PFSK-1 (cell line): ENCODE results near the gene STK32B.
A peak's percentile ranks its signal among the peaks of the same experiment; 100 is the strongest.

Source experiments
- POLR2AphosphoS5 ChIP-seq: IDR thresholded peaks from 2 replicates; pipeline ENCODE4 v1.6.1; 2012; ENCODE audit warnings: low read depth, mild to moderate bottlenecking, control low read depth, low read length, moderate library complexity
- SIN3A ChIP-seq: IDR thresholded peaks from 2 replicates; pipeline ENCODE4 v1.6.1; 2012; ENCODE audit warnings: mild to moderate bottlenecking, low read length, moderate library complexity, borderline replicate concordance; ENCODE audit not compliant: insufficient read depth
- TAF1 ChIP-seq: IDR thresholded peaks from 2 replicates; pipeline ENCODE4 v1.6.1; 2012; ENCODE audit warnings: low read length, control low read depth, borderline replicate concordance; ENCODE audit not compliant: insufficient read depth
- TF ChIP-seq, protein P1 (sequence below), 2 experiments: IDR thresholded peaks; 2 replicates each; pipeline versions ENCODE4 v1.6.1 to v1.8.0; 2011 to 2012; ENCODE audit warnings: low read depth in 2 of 2, low read length in 2 of 2, control low read depth in 1 of 2, inconsistent platforms in 1 of 2, mild to moderate bottlenecking in 1 of 2, moderate library complexity in 1 of 2; ENCODE audit not compliant: insufficient read depth in 1 of 2

DNA sequence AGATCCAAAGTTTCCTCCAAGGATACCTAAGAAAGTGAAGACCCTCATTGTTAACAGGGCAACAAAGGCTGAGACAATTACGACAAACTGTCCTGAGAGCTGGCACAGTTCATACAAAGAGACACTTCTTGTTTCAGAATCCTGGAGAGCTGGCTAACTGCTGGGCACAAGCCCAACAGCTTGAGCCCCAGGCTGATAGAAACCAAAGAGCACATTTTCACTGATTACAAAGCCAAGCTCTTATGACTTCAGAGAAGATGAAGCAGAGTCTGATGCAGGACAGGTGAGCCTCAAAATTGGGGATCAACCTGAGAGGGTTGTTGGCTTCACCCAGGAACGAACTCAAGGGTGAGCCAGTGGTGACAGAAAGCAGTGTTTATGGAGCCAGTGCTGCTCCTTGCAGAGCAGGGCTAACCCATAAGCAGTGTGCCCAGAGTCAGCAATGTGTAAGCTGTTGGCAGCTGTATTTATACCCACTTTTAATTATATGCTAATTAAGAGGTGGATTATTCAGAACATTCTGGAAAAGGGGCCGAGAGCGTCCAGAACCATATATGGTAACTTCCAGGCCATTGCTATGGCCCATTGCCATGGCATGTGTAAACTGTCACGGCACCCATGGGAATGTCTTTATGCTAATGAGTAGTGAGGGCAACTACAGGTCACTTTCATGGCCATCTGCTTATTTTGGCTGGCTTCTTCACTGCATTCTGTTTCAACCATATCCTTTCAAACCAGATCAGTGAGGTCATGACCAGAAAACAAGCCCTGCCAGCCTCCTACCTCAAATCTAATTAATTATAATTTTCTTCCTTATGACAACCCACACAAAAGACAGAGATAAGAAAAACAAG lies 473.4 kb downstream of the STK32B start:
- TF ChIP-seq POLR2AphosphoS5 (no peak), TAF1 (no peak), SIN3A (no peak)
- TF ChIP-seq, protein P1, sequence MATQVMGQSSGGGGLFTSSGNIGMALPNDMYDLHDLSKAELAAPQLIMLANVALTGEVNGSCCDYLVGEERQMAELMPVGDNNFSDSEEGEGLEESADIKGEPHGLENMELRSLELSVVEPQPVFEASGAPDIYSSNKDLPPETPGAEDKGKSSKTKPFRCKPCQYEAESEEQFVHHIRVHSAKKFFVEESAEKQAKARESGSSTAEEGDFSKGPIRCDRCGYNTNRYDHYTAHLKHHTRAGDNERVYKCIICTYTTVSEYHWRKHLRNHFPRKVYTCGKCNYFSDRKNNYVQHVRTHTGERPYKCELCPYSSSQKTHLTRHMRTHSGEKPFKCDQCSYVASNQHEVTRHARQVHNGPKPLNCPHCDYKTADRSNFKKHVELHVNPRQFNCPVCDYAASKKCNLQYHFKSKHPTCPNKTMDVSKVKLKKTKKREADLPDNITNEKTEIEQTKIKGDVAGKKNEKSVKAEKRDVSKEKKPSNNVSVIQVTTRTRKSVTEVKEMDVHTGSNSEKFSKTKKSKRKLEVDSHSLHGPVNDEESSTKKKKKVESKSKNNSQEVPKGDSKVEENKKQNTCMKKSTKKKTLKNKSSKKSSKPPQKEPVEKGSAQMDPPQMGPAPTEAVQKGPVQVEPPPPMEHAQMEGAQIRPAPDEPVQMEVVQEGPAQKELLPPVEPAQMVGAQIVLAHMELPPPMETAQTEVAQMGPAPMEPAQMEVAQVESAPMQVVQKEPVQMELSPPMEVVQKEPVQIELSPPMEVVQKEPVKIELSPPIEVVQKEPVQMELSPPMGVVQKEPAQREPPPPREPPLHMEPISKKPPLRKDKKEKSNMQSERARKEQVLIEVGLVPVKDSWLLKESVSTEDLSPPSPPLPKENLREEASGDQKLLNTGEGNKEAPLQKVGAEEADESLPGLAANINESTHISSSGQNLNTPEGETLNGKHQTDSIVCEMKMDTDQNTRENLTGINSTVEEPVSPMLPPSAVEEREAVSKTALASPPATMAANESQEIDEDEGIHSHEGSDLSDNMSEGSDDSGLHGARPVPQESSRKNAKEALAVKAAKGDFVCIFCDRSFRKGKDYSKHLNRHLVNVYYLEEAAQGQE (IDR thresholded peaks at IDR 0.05; ENCODE audit: insufficient read depth in 1 of 2, low read depth in 2 of 2, low read length in 2 of 2) = 0 out of 4 replicates have a peak, but pooled peaks of 1 of the 2 experiments have one; percentile 6
